ENCODE measurements around the gene RRP1. TPM values are rescaled to one million over a fixed set of nuclear protein-coding genes. Genes with fewer than 3 reads are reported as not detected.
A peak's percentile ranks its signal among the peaks of the same experiment; 100 is the strongest.

The RRP1 gene
- polyA plus RNA-seq, 2 of the 4 experiments (the other 2 are of a cell fraction), result 15.4 to 29.5 TPM

DNA sequence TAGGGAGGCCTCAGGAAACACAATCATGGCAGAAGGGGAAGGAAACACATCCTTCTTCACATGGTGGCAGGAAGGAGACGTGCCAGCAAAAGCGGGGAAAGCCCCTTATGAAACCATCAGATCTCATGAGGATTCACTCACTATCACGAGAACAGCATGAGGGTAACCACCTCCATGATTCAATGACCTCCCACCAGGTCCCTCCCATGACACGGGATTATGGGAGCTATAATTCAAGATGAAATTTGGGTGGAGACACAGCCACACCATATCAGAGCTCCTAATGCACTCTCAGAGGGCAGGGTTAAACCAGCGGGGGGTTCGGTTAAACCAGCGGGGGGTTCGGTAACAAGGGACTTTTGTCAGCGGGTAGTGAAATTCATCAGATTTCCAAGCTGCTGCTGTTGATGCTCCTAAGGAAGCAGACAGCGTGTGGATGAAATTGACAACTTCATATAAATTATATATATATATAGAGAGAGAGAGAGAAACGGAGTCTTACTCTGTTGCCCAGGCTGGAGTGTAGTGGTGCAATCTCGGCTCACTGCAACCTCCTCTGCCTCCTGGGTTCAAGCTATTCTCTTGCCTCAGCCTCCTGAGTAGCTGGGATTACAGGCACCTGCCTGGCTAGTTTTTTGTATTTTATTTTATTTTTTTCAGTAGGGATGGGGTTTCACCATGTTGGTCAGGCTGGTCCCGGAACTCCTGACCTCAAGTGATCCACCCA is 17.5 kb upstream of the RRP1 start:
- ChIA-PET POLR2A (no interaction called here), CTCF (interaction anchor here (1.2 to 1.7 kb wide), 2 partner anchors 44 to 167 kb away, joined by 4 to 5 read pairs; no protein-coding TSS in a partner anchor)
- H3K4me2 ChIP-seq, result no peak overlapping the region
- no peak for ATAC-seq
- 89% methylated on average over 11 of the region's 13 CpGs for WGBS (ENCODE audit: missing lambda C conversion rate)
- FAIRE-seq, result no peak
- H3K27ac ChIP-seq, result no peak overlapping the region
- H3K4me3 ChIP-seq, result no peak overlapping the region
- no peaks in the 10 kb centered on the region for H3K9me3 ChIP-seq
- TF ChIP-seq CBX8 (IDR thresholded peaks at IDR 0.05), result no peak
- TF ChIP-seq KDM5A (IDR thresholded peaks at IDR 0.05), result no peak
- TF ChIP-seq HEYL (CRISPR knock-in tag; IDR thresholded peaks at IDR 0.05), result no peak
- no peak for TF ChIP-seq JUNB (IDR thresholded peaks at IDR 0.05)
- DNase-seq (ENCODE audit: low read depth in 1 of 2, low spot score in 1 of 2), result no peak
- H3K4me1 ChIP-seq, result peaks cover 31% of the 10 kb centered on the region

DNA sequence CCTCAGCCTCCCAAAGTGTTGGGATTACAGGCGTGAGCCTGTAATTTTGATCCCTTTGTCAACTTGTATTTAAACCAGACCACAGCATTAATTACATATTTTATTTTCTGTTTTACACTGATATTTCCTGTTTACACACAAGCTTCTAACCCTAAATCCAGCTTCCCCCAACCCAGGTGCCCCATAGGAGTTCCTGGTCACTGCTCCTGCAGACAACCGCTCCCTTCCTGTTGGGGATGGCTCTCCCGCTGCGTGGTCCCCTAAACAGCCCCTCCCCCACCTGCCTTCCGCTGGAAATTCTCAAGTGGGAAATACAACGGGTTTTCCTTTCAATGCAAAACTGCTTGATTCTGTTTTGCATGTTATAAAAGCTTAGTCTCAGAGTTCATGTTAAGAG is 17.0 kb upstream of the RRP1 start:
- POLR2A ChIA-PET, result no interaction called here
- no peak for DNase-seq (ENCODE audit: low read depth in 1 of 2, low spot score in 1 of 2)

DNA sequence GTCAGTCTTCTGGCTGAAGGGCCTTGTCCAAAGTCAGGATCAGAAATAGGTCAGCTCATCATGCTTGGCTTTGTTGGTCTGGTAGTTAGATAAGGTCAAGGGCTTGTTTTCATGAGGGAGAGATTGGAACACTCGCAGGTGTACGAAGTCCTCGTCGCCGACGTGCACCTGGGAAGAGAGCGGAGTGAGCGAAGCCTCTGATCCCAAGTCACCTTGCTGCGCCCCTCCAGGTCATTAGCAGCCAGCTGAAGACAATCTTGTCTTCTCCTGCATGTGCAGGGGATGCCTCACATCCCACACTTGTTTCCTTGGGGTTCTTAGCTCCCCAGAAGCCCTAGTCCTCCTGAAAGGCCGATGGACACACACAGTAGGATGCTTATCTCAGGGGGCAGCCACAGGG is 15.2 kb upstream of the RRP1 start:
- FAIRE-seq (no peak), ATAC-seq (no peak), DNase-seq (ENCODE audit: low read depth in 1 of 2, low spot score in 1 of 2) (no peak)
- POLR2A ChIA-PET, result no interaction called here
- Histone ChIP-seq H3K9me3 (no peaks in the 10 kb centered on the region), H3K4me2 (peak overlapping the region; percentile 92), H3K4me1 (peaks cover 14% of the 10 kb centered on the region; the same call in 2 of the 3 replicates), H3K27ac (no peak overlapping the region), H3K4me3 (no peak overlapping the region)
- CTCF ChIA-PET, result interaction anchor here (0.6 kb wide), 1 partner anchor 29 kb away, joined by 3 read pairs; no protein-coding TSS in a partner anchor
- TF ChIP-seq, protein P1, sequence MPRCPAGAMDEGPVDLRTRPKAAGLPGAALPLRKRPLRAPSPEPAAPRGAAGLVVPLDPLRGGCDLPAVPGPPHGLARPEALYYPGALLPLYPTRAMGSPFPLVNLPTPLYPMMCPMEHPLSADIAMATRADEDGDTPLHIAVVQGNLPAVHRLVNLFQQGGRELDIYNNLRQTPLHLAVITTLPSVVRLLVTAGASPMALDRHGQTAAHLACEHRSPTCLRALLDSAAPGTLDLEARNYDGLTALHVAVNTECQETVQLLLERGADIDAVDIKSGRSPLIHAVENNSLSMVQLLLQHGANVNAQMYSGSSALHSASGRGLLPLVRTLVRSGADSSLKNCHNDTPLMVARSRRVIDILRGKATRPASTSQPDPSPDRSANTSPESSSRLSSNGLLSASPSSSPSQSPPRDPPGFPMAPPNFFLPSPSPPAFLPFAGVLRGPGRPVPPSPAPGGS (IDR thresholded peaks at IDR 0.05), result no peak
- TF ChIP-seq NR3C1 (IDR thresholded peaks at IDR 0.05) (no peak), ZSCAN20 (CRISPR knock-in tag; IDR thresholded peaks at IDR 0.05) (no peak), NFE2L2 (conservative IDR thresholded peaks at IDR 0.05; ENCODE audit: low read length) (no peak), CBX8 (IDR thresholded peaks at IDR 0.05) (no peak), EHF (CRISPR knock-in tag; IDR thresholded peaks at IDR 0.05) (no peak), ZNF302 (CRISPR knock-in tag; IDR thresholded peaks at IDR 0.05) (no peak), JUN (IDR thresholded peaks at IDR 0.05) (no peak), HOXB5 (CRISPR knock-in tag; IDR thresholded peaks at IDR 0.05) (no peak), POLR2AphosphoS2 (conservative IDR thresholded peaks at IDR 0.05; ENCODE audit: low read length) (no peak), EHMT2 (IDR thresholded peaks at IDR 0.05; ENCODE audit: low read depth) (no peak), CHD2 (IDR thresholded peaks at IDR 0.05; ENCODE audit: low read length, partially characterized antibody) (no peak)
- TF ChIP-seq, protein P2, sequence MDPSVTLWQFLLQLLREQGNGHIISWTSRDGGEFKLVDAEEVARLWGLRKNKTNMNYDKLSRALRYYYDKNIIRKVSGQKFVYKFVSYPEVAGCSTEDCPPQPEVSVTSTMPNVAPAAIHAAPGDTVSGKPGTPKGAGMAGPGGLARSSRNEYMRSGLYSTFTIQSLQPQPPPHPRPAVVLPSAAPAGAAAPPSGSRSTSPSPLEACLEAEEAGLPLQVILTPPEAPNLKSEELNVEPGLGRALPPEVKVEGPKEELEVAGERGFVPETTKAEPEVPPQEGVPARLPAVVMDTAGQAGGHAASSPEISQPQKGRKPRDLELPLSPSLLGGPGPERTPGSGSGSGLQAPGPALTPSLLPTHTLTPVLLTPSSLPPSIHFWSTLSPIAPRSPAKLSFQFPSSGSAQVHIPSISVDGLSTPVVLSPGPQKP (IDR thresholded peaks at IDR 0.05; ENCODE audit: low read depth, low read length), result no peak
- WGBS (ENCODE audit: missing lambda C conversion rate), result 96% methylated on average over 10 of the region's 10 CpGs

More for the DNA sequence above, 17.0 kb upstream of the RRP1 start:
- FAIRE-seq, result no peak
- Histone ChIP-seq H3K27ac (no peak overlapping the region), H3K9me3 (no peaks in the 10 kb centered on the region), H3K4me3 (no peak overlapping the region), H3K4me1 (peaks cover 25% of the 10 kb centered on the region), H3K4me2 (no peak overlapping the region)
- TF ChIP-seq POLR2A (IDR thresholded peaks at IDR 0.05; ENCODE audit: low read length) (no peak), HDAC2 (IDR thresholded peaks at IDR 0.05) (no peak), CHD2 (IDR thresholded peaks at IDR 0.05; ENCODE audit: low read length, partially characterized antibody) (no peak), BHLHE40 (IDR thresholded peaks at IDR 0.05; ENCODE audit: low read depth, low read length) (no peak), MAFK (IDR thresholded peaks at IDR 0.05; ENCODE audit: partially characterized antibody) (no peak)
- TF ChIP-seq, protein P3, sequence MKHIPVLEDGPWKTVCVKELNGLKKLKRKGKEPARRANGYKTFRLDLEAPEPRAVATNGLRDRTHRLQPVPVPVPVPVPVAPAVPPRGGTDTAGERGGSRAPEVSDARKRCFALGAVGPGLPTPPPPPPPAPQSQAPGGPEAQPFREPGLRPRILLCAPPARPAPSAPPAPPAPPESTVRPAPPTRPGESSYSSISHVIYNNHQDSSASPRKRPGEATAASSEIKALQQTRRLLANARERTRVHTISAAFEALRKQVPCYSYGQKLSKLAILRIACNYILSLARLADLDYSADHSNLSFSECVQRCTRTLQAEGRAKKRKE (CRISPR knock-in tag; IDR thresholded peaks at IDR 0.05; ENCODE audit: low read depth), result no peak
- no peak for ATAC-seq
- CTCF ChIA-PET, result interaction anchor here (1.2 to 1.7 kb wide), 2 partner anchors 44 to 167 kb away, joined by 4 to 5 read pairs; no protein-coding TSS in a partner anchor
- 79% methylated on average over 6 of the region's 6 CpGs for WGBS (ENCODE audit: missing lambda C conversion rate)
